Amniotic stem cell (primary cell): ENCODE results near the gene INVS.
"Not testable (repeated sequence)": the region's sequence is repeated elsewhere in the genome, so short reads cannot be mapped to it uniquely, and the experiment has no call there.

Experiments used
- DNase-seq: peaks from one replicate; lab custom pipeline; 2025; lab: John Stamatoyannopoulos, UW

The INVS gene

DNA sequence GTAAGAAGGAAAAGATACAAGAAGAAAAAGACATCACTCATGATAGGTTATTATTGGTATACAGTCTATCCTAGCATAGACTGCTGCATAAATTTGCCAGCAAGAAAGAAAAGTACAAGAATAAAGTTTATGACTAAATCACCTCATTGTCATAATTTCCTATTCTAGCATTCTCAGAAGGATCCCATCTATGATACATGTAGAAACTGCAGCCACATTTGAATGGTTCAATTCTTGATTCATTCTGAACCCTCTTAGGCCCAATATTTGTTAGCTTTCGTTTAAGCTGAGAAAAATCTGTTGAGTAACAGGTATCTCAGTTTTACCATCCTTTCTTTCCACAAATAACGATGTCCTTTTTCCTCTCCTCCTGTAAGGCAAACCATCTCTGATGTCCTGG, 21.2 kb downstream of the INVS start:
- DNase-seq: no peak

GRCh38 chr9:100125236-100125635, 26.2 kb downstream of the INVS start:
- no peak for DNase-seq

GRCh38 chr9:100125910-100126309, 26.9 kb downstream of the INVS start:
- no peak for DNase-seq

DNA sequence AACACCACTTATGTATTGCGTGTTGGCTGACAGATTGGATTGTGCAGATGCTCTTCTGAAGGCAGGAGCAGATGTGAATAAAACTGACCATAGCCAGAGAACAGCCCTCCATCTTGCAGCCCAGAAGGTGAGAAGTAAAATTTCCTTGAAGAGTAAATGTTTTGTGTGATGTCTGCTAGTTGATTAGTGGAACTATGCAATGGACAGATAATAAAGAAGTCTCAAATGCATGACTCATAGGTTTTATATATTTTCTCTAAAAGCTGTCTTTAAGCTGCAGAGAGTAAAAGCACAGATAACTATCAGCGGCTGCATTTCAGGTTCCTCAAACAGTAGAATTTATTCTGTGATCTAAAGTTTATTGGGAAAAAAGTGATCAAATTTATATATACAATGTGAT, 27.4 kb downstream of the INVS start:
- no peak for DNase-seq

DNA sequence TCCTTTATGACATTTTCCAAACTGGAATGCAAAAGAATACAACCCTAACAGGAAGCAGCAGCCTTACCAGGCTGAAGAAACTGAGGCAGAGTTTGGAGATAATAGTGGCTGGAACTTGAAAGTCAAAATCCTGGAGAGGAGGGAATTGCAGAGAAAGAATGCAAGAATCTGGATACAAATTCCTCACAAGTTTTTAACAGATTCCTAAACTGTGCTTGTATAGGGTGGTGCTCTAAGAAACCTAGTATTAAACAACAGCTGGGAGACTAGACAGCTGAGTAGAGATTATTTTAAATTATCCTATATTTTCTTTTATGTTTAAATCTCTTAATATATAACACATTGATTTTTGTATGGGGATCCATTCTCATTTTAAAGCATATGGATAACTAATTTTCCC, 30.7 kb downstream of the INVS start:
- DNase-seq: no peak

DNA sequence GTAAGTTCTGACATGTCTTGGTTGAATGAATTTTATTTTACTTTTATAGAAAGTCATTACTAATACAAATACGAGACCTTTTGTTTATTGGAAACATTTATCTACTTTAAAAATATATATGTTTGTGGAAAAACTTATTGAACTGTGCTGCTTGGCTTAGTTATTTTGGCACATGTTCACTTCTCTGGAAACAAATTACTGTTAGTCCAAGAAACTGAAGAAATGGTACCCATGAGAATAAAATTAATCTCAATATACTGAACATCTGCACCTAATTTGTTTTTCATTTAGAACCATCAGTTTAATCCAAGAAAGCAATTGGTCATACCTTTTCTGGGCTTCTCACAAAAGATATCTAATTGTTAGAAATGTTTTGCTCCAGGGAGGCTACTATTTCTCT, 32.2 kb downstream of the INVS start:
- DNase-seq: no peak

DNA sequence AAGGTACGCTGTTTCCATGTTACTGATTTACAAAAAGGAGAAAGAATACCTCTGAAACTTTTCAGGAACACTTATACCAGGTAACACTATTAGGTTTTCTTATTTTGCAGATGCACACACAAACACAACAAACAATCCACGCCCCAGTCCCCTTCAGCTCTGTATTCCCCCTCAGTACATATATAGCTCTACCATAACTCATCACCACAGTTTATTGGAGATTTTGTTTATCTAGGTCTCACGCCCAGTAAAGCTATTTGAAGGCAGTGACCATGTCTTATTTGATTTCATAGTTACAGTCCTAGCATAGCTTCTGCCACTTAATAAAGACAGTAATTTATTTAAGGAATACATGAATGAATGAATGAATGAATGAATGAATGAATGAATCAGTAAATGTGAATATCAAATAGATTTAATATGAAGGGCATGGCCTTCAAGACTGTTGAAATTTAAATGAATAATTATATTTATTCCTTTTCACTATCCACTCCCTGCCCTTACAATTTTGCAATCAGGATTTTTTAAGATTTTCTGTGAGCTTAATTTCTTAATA, 32.9 kb downstream of the INVS start:
- no peak for DNase-seq

DNA sequence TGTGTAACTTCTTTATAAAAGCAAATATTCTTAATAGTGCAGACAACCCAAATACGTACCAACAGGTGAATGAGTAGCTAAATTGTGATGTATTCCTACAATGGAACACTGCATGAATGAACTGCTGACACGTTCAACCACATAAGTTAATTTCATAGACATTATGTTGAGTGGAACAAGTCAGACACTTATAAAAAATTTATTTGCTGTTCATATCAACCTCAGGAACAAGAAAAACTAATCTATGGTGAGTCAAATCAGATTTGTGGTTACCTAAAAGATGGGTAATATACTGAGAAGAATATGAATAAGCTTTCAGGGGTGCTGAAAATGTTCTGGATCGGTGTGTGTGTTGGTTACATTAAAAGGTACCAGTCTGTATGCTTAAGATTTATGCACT, 35.7 kb downstream of the INVS start:
- DNase-seq: no peak

DNA sequence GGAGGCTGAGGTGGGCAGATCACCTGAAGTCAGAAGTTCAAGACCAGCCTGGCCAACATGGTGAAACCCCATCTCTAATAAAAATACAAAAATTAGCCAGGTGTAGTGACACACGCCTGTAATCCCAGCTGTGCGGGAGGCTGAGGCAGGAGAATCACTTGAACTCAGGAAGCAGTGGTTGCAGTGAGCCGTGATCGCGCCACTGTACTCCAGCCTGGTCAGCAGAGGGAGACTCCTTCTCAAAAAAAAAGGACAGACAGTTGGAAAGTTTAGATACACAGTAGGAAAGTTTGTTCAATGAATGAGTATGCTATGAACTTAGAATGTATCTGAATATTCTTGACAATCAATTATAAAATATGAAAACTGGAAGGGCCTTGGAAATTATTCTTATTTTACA, 37.8 kb downstream of the INVS start:
- not testable (repeated sequence) for DNase-seq

DNA sequence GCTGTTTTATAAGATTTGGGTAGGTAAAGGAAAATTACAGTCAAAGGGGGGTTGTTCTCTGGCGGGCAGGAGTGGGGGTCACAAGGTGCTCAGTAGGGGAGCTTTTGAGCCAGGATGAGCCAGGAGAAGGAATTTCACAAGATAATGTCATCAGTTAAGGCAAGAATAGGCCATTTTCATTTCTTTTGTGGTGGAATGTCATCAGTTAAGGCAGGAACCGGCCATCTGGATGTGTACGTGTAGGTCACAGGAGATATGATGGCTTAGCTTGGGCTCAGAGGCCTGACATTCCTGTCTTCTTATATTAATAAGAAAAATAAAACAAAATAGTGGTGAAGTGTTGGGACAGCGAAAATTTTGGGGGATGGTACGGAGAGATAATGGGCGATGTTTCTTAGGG, 41.3 kb downstream of the INVS start:
- DNase-seq: not testable (repeated sequence)

GRCh38 chr9:100141862-100142261, 42.8 kb downstream of the INVS start:
- not testable (repeated sequence) for DNase-seq

GRCh38 chr9:100145167-100145934, 46.3 kb downstream of the INVS start:
- DNase-seq: not testable (repeated sequence)

GRCh38 chr9:100145976-100146375, 46.9 kb downstream of the INVS start:
- DNase-seq: not testable (repeated sequence)

DNA sequence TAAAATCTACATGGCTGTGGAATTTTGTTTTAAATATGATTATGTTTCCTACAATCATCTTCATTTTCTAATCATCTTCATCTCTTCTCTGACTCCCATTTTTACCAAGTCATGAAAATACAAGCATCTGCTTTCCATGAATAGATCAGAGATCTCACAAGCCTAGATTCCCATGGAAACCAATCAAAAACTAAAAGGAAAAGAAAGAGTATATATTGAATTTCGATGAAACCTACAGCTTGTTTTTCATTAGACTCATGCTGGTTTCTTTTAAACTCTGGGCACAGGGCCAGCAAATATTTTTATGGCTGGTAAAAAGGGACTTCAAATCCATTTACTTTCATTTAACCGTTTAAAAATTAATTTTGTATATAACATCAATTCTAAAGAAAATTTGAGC, 51.2 kb downstream of the INVS start:
- no peak for DNase-seq

DNA sequence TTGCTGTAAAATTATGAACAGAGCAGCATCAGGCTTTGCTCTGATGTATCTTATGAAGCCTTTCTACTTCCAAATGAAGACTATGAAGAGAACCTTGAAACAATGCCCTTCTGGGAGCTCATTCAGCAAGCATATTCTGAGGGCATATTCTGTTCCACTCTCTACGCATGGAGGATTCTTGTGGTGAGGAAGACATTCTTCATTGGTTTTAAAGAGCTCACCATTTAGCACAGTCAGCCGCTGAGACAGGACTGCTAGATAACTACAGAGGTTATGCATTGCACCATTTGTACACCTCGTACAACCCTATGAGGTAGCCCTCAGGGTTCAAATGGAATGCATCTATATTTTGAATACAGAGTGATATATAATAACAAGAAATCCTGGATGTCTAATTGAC, 61.0 kb downstream of the INVS start:
- no peak for DNase-seq

- no peak for DNase-seq
Measured at GRCh38 chr9:100167176-100167575, 68.1 kb downstream of the INVS start.

DNA sequence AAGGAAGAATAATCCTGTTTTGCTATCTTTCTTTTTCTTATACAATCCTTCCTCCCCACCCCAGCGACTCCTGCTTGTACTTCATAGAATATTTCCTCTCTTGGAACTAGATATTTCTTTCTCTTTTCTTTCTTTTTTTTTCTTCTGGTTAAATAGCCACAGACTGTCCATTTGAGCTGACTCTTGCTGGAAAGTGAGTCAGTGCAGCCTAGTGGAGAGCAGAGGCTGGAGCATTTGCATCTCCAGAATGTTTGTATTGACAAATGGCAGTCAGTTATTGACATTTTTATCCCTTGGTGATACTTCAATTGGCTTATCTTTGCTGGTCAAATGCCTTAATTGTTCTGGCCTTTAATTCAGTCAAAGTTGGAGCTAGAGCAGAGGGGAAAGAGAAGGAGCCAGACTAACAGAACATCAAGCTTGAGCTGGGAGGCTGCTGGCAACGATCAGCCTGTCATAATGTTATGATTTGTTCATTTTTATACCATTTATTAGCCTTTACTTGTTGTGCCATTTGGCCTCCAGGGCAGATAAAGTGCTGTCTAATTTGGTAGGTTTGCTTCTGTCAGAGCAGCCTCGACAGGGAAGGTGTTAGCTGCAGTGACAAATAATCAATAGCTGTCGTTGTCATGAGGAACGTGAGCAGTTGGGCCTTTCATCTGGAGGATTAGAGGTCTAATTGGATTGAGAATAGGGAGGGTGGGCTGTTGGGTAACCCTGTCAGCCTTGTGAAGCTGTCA, 69.0 kb downstream of the INVS start:
- DNase-seq: no peak

DNA sequence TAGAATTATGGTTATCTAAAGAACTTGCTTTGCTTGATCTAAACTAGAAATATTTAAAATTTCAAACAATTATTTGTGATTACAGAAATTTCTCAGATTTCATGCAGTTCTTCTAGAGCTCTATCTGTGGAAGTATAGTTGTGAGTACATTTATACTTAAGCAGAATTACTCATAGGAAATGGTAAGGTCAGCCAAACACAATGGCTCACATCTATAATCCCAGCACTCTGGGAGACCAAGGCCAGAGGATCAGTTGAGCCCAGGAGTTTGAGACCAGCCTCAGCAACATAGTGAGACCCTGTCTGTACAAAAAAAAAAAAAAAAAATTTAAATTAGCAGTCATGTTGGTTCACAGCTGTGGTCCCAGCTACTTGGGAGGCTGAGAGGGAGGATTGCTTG, 71.0 kb downstream of the INVS start:
- no peak for DNase-seq

GRCh38 chr9:100170556-100170955, 71.5 kb downstream of the INVS start:
- DNase-seq: no peak

- DNase-seq: no peak
Measured at GRCh38 chr9:100186356-100186755, 87.3 kb downstream of the INVS start.

- no peak for DNase-seq
Measured at GRCh38 chr9:100190339-100190738, 91.3 kb downstream of the INVS start.

- DNase-seq: no peak
Measured at GRCh38 chr9:100191264-100191663, 92.2 kb downstream of the INVS start.

- DNase-seq: no peak
Measured at GRCh38 chr9:100193078-100193477, 94.0 kb downstream of the INVS start.
